GM03348 (cell line): ENCODE measurements around the gene NPHP1.
"Not testable (repeated sequence)": the region's sequence is repeated elsewhere in the genome, so short reads cannot be mapped to it uniquely, and the experiment has no call there.

Experiments used
- DNase-seq: peaks from one replicate; pipeline ENCODE4 v3.0.0; 2012; ENCODE audit warnings: low spot score

Gene NPHP1

DNA sequence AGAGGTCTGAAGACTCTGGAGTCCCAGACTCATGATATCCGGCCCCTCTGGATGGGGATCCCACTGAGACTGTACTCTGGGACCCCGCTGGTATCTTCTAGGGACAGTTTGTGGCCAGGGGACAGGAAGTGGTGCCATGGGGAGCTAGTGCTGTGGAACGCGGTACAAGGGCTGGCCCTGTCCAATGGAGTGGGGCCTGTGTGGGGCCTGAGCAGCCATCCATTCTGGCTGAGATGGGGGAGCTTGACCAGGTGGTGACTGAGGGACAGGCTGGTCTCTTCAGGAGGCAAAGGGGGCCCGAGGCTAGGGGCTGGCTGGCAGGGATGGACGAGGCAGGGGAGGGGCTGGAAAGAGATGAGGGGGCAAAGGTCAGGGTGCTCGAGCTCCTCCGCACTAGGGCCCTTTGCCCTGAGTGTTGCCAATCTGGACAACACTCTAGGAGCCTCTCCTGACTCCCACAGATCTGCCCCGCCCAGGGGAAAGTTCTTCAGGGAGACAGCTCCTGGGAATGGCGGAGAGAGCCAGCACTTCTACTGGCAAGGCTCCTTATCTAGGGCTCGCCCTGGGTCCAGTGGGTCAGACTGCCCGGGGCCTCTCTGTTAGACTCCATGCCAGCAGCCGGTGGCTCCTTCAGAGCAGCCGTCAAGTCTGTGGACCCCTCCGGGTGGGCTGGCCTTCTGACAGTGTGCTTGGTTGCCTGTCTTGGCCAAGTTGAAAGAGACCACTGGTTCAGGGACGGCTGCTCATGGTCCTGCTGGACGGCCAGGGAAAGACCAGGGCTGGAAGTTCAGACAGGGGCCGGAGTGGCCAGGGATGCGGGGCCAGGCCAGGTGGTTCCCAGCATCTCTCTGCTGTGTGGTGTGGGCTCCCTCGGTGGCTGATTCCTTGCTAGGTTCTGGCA lies 101.5 kb downstream of the NPHP1 start:
- DNase-seq, result no peak

DNA sequence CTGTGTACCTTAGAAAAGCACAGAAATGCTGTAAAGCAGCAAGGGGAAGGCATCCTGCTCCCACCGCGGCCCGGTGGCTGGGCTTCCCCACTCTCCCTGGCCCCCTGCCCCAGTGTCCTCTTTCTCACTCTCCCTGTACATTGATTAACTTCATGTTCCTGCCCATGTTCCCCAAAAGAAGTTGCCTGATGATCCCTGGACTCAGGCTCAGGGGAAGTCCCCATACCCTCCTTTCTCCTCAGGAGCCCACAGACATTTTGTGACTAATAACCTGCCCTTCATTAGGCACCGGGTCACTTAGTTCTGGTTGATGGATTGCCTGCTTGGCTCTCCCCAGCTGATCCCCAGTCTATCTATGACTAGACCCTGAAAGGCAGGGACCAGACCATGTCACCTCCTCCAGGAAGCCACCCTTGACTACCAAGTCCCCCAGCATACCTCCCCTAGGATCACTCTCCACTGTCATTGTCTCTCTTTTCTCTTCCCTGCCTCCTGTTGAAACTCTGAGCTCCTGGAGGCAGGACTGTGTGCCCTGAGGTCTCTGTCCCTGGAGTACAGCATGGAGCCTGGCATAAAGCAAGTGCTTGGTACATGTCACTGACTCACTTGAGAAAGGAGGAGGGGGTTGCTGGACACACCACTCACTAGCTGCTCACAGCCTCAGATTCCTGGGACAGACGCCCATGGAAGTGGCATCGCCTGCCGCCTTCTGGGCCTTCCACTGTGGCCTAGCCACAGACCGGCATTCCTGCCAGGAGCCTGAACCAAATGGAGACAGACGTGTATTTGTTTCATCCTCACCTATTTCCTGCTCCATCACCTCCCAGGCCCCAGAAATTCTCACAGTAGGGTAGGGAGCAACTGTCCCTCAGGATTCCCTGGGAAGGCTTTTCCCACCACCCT lies 102.7 kb downstream of the NPHP1 start:
- no peak for DNase-seq

DNA sequence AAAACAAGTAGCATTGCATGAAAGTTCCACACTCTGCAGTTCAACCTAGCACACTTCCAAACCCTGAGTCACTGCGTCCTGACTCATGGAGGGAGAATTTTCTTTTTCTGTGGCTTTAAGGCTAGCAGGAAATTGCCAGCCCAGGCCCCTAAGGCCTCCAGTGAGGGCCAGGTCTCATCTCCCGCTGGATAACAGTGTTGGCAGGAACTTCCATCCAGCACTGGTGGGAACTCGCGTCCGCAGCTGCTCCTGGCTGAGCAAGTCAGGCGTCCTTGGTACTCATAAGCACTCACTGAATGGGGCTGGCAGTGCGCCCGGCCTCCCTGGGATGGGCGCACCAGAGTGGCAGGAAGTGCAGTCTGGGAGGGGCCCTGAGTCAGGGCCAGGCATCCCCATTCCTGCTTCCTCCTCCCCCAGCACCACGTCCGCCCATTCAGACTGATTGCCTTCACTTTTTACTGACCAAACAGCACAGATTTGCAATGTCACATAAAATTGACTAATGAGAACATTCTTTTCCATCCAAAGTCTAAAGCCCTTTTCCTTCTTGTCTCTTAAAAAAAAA lies 103.5 kb downstream of the NPHP1 start:
- DNase-seq, result peak; percentile 85

GRCh38 chr2:110100880-110101279 lies 103.9 kb downstream of the NPHP1 start:
- not testable (repeated sequence) for DNase-seq

DNA sequence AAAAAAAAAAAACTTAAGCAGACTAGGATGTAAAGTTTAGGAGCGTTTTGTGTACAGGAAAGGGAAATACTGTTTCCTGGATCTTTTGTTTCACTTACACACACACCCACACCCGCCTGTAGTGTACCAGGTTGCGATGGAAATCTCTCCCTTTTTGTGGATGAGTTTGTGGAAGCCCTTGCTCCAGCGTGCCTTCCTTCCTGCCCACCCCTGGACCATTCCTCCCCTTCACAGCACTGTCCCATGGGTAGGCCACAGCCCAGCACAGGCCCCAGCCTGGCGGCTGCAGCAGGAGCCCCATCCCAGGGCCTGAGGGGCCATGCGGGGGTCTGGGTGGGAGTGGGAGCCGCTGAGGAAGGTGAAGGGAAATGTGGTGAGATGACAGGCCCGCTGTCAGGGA lies 104.3 kb downstream of the NPHP1 start:
- DNase-seq, result no peak

GRCh38 chr2:110099471-110100225 lies 105.2 kb downstream of the NPHP1 start:
- DNase-seq, result no peak

- no peak for DNase-seq
These were observed 105.8 kb downstream of the NPHP1 start for GRCh38 chr2:110099038-110099425.

DNA sequence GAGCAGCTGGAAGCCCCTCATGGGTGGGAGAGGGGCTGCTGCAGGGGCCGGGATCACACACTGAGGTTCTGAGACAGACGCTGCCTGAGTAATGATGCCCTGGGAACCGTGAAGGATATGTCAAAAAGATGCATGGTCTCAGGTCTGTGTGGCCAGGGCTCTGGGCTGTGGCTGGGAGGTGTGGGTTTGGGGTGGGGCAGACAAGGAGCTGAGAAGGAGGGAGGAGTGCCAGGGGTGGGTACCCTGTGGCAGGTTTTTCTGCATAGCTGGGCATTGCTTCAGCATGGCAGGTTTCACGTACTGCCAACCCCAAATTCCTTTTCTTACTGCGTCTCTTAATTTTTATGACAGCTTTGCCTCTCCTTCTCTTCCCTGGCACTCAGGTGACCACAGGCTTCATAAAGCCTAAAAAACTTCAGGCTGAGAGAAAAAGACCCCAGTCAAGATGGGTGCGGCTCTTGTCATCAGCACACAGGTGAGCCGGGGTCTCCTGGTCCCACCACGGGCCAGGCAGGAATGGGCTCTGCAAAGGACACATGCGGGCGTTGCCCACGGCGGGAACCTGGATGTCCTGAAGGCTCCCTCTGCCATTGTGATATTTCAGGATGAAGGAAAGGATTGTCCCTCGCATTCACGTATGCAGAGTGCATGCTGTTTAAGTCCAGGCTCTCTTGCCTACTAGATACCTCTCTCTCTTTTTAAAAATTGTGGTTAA lies 107.2 kb downstream of the NPHP1 start:
- no peak for DNase-seq

GRCh38 chr2:110095994-110096633 lies 108.7 kb downstream of the NPHP1 start:
- no peak for DNase-seq

GRCh38 chr2:110094884-110095534 lies 109.8 kb downstream of the NPHP1 start:
- not testable (repeated sequence) for DNase-seq

GRCh38 chr2:110093924-110094323 lies 110.9 kb downstream of the NPHP1 start:
- not testable (repeated sequence) for DNase-seq

GRCh38 chr2:110090164-110090563 lies 114.6 kb downstream of the NPHP1 start:
- DNase-seq, result not testable (repeated sequence)

- DNase-seq, result not testable (repeated sequence)
These were observed 121.1 kb downstream of the NPHP1 start for GRCh38 chr2:110083757-110084156.

GRCh38 chr2:110083162-110083561 lies 121.7 kb downstream of the NPHP1 start:
- not testable (repeated sequence) for DNase-seq

GRCh38 chr2:110078104-110078503 lies 126.7 kb downstream of the NPHP1 start:
- DNase-seq, result not testable (repeated sequence)

- DNase-seq, result not testable (repeated sequence)
These were observed 128.9 kb downstream of the NPHP1 start for GRCh38 chr2:110075896-110076295.
